ENCODE results near the gene TSPAN18.

Gene TSPAN18

DNA sequence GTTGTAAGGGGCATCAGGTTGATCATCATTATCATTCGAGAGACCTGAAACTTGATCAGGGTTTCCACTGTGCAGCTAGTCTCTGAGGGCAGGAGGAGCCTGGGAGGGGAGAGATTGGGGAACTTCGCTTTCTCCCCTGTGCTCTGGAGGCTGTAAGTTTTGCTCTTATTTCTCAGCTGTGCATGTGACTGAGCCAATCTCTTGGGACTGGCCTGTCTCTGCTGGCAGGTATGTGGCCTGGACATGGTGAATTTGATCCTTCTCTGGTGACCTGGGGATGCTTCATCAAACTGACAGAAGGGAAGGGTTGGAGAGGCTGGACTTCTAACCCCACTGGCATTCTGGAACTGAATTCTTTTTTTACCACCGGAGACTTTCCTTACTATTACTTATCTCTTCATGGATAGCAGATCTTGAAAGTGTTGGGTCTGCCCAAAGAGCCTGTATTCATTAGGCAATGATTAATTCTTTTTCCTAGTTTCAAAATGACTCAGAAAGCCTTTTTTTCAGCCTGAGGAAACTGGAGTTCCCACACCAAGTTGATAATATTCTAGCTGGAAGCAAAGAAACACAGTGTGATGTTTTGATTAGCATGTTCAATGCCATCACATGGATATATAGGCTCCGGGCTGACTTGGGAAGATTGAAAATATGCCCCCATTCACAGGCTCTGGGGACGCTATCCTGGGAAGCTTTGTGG is 36.5 kb downstream of the TSPAN18 start:
- no peak for DNase-seq

DNA sequence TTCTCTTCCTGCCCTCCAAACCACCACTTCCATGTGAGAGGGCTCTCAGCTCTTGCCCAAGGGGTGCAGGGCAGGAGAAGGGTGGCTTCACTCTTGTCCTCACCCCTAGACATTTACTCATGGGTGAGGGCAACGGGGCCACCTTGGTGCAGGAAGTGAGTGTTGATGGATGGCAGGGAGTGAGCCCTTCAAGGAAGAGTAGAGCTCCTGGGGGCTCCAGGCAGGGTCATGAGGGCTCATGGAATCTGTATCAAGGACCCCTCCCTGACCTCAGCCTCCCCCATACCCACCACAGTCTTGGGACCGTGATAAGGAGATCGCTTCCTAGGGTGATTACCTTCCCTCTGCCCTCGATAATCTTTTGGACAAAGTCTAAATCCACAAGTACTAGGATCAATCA is 37.8 kb downstream of the TSPAN18 start:
- DNase-seq: no peak

DNA sequence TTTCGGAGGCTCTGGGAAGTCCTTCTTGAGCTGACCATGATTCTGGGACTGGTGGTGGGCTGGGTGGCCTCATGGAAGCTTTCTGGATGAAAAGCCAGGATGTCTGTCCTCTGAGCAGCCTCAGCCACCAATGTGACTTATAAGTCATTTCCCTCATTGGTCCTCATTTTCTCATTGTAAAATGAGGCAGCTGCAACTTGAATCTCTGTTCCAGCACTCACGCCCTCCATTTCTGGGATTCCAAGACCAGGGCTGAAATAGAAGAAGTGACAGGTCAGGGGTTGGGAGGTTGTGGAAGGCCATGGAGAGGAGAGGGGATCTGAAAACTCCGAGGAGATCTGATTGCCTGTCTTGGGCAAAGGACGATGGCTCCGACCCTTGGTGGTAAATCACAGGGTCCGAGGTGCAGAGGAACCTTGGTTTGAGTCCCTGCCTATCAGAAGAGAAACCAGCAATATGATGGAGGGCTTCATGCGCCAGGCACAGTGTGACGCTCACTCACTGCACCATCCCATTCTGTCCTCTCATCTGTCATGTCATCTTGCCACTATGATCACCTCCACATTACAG is 38.3 kb downstream of the TSPAN18 start:
- no peak for DNase-seq

DNA sequence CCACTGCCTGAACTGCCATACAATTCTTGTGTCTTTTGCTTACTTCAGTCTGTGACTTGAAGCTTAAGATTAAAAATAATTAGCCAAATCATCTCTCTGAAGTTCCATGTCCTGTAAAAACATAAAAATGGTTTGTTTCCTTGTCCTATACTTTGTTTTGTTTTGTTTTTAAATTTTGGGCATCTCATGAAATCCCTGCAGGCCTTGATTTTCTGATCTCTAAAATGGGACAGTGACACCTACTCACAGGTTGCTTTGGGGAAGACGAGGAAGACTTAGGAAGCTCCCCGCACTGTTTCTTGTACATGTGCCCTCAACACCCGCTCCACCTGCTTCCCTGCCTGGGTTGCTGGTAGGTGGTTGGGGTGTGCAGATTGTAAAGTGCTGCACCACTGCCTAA is 38.9 kb downstream of the TSPAN18 start:
- DNase-seq: no peak

DNA sequence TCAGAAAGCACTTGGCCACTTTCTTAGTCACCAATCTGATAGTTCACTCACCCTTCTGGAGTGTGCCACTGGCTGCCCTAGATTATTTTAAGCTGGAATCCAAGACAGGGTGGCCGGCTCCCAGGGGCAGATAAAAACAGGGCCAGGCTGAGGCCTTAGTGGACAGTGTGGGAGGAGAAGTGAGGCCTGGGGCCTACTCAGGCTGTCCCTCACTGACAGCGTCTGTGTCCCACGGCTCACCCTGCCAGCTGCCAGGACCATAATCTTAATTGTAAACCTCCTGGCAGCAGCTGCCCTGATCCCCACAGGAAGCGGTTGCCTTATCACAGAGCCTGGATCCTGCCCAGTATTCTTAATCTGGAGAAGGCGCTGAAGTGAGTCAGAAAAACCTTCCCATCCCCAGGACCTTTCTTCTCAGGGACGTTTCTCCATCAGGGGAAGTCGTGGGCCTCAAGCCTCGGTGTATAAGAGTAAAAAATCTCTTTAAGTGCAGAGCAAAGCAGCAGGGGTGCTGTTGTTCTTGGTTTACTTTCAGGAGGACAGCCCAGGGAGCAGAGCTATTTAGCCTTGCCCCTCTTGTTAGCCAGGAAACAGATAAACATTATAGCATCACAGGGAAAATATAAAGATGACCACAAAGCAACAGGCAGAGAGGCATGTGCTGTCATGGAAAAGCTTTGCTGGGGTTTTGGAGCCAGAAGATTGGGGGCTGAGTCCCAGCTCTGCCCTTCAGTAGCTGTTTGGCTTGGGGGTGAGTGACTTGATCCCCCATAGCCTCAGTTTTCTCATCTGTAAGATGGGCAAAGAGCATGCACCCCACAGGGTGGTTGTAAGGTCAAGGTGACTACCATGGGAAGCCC is 39.6 kb downstream of the TSPAN18 start:
- no peak for DNase-seq

DNA sequence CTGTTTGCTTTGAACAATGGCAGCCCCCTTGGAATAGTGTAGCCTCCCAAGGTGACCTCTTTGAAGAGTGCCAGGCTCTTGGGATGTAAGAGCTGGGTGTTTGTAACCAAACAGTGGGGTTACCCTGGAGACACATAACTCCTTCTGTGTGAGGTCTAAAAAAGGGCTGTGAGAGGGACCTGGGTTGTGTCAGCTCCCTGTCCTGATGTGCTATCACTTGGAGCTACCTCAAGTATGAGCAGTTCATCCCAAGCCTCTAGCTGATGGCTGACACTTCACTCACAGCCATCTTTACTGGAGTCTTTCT is 40.2 kb downstream of the TSPAN18 start:
- no peak for DNase-seq

DNA sequence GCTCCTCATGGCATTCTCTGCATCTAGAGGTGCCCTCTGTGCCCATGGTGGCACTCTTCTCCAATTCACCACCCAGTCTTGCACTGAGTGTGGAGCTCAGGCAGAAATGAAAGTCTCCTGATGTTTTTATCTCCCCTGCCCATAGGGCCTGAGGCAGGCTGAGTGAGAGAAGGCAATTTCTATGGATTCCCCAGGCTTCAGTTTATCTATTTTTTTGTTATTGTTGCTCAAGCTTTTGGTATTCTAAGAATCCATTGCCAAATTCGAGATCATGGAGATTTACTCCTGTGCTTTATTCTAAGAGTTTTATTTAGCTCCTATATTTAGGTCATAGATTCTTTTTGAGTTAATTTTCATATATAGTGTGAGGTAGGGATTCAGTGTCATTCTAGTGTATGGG is 40.7 kb downstream of the TSPAN18 start:
- DNase-seq: no peak

DNA sequence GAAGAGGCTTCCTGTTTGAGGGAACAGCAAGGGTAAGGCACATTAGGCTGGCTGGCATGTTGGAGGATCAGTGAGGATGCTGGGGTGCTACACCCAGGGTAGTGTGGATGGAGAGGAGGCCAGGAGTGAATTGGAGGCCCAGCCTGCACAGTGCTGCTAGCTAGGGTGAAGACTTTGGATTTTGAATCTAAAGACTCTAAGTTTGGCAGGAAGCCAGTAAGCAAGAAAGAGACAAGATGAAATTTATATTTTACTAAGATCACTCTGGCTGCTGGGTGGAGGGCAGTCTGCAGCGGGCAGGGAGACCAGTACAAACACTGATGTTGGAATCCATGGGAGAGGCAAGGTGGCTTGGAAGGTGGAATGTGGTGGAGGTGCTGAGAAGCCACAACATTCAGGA is 43.6 kb downstream of the TSPAN18 start:
- no peak for DNase-seq

DNA sequence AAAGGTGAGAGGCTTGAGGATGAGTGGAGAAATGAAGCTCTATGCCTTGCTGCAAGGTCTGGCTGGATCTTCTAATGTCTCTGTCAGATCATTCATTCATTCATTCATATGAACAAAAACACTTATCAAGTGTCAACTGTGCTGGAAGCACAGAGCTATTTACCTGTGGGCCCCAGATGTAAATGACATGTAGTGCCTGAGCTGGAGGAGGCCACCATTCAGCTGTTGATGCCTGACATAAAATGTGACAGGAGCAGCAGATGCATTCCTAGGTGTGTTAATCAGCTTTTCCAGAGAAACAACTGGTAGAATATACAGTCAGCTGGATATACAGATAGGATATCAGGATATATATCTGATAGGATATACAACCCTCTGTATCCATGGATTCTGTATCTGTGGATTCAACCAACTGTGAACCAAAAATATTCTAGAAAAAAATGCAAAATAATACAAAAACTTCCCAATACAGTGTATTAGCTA is 44.5 kb downstream of the TSPAN18 start:
- no peak for DNase-seq

DNA sequence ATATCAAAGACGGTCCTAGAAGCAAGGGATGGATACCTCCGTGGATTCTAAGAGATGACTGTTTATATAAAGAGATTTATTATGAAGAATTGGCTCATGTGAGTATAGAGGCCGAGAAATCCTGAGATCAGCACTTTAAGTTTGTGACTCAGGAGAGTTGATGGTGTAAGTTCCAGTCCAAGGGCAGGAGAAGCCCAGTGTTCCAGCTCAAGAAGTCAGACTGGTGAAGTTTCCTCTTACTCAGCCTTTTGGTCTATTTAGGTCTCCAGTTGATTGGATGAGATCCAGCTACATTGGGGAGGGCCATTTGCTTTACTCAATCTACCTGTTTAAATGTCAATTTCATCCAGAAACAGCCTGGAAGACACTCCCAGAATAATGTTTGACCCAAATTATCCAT is 45.1 kb downstream of the TSPAN18 start:
- no peak for DNase-seq

DNA sequence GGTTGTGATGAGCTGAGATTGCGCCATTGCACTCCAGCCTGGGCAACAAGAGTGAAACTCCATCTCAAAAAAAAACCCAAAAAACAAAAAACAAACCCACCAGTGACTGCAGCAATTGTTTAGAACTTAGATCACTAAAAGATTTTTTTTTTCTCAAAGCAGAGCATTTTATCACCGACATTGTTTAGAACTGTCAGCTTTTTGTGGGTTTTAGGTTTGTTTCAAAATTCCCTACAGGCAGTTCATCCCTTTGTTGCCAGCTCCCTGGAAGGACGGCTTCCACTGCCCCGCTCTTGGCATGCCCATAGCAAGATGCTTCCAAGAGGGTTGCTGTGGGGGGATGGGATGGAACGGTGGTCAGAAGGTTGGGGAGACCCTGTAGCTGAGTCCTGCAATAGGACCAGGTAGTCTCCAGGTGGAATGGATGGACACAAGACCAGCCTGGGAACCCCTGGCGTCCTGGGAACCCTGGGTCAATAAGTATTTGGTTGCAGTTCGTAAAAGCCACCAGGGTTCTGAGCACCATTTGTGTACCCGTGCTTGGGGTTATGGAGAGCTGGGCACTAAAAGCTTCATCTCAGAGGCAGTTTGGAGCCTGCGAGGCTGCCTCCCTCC is 46.7 kb downstream of the TSPAN18 start:
- DNase-seq: no peak

DNA sequence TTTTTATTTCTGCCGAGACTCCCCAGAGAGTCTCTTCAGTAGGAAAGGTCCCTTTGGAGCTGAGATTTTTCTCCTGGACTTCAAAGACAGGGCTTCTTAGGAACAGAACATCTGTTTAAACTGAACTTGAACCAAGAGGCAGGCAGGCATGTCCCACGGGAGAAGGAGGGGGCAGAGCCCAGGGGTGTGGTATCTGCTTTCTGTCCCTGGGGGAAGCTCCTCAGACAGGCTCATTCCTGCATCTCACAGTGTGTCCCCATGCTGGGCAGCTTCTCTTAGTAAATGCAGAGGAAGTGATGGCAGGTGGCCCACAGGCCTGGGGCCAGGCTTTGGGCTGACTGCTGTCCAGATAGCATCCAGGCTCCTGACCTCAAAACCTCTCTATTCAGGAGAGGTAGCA is 47.3 kb downstream of the TSPAN18 start:
- DNase-seq: no peak

DNA sequence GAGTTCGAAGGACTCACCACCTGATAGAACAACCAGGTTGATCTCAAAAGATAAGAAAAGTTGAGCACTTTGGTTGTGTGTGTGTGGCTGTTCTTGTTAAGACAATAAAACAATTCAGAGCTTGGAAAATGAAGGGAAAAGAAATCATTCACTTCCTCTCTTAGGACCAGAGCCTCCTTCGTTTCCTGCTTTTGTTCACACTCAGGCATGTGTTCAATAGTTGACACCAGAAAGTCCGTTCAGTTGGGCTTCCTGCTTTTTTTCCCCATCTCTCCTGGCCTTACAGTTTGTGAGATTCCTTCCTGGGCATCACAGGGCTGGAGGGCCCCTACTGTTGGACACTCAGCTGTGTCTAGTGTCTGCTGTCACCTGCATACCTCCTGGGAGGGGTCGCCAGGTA is 48.0 kb downstream of the TSPAN18 start:
- no peak for DNase-seq

DNA sequence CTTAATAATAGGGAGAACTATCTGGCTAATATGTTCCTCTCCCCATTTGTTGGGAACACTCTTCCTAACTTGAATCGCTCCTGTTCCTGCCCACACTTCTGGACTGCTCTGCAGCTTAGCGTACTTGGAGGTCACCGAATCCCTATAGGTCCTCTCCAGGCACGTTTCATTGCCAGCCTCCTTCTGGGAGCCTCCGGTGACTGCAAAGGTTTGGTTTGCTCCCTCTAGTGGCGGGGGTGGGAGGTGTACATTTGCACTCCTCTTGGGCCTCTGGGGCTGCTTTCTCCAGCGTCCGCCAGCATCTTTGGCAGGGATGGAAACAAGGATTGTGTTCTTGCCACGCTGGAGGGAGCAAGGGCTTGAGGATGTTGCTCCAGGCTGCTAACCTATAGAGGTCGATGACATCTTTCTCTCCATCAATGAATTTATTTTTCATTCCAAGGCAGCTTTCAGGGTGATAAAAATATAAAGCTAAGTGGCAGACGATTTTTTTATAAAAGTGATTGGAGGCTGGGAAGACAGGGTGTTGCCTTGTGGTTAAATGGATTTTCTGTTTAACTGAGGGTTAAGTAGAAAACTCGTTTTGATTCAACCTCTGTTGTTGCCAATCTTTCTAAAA is 48.7 kb downstream of the TSPAN18 start:
- no peak for DNase-seq

DNA sequence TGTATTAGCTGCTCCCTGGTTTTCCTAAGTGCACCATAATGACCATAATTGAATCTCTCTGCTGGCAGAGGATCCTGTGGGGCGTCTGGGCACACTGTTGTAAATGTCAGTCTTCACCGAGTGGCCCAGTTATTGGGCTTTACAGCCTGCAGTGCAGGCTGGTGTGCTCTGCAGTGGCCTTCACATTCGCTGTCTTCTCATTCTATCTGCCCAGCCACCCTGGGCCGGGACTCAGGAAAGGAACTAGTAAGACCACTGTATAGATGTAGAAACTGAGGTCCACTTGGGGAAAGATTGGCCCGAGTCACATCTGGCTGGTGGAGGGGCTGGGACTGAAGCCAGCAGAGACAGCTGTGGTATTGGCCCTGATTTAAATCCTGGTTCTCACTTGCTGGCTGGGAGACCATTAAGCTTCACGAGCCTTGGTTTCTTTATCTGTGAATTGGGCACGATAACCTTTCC is 49.3 kb downstream of the TSPAN18 start:
- DNase-seq: no peak

DNA sequence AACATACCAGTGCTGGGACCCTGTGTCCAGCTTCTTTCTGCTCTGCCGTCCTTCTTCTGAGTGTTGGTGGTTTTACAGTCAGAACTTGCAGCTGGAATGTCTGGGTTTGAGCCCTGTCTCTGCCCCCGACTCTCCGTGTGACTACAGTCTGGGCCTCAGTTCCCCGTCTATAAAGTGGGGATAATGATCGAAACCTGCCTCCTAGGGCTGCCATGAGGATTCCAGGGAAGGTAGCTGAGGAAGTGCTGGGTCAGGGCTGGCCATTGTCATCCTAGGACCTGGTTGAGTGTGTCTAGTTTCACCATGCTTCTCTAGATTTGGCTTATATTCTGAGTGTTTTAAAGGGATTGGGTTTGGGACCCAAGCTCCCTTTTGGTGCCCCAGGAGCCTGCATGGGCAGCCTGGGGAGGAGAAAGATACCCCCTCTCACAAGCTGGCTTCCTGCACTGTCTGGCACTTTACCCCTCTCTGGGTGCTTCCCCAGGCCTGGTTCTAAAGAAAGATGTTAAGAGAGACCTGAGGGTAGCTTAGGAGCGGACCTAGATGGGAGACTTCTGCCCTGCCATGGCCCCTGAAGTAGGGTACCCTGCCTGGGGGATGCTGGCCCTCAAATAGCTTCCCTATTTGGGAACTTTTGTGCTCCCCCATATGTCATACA is 49.9 kb downstream of the TSPAN18 start:
- no peak for DNase-seq

DNA sequence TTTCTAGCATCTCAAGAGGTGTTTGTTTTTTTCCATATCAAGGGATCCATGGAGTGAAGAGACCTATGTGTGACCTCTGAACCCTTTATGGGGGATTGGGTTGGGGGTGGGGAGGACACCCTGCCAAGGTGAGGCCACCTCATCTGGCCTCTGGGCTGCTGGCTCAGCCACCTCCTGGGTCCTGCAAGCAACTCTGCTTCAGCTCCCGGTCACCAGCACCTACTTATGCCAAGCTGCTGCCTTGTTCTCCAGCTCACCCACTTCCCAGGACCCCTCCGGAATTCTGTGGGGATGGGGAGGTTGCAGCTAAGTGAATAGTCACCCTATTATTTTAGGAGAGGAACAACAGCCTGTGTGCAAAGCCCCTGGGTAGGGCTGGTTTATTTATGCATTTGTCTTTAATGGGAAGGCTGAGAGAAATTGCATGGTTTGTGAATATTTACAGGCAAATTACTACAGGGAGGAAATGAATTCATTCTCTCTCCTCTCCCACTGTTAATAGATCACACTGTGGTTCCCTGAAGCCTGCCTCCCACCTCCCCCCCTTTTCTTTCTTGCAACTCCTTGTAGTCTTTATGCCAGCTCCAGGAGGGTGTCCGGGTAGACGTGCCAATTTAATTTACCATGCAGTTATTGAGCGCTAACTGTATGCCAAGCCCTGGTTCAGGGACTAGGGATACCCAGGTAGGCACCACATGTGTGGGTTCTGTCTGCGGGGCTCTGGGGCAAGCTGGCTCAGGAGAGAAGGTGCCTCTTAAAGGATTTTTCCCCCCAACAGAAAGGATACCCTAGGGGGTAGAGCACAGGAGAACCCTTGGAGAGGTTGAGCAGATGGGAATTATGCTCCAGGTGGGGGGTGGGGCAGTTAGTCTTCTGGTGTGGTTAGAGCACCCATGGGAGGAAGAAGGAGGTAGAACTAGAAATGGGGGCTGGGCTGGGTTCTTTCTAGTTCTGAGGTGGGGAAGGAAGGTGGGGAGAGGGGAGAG is 50.7 kb downstream of the TSPAN18 start:
- DNase-seq: no peak

DNA sequence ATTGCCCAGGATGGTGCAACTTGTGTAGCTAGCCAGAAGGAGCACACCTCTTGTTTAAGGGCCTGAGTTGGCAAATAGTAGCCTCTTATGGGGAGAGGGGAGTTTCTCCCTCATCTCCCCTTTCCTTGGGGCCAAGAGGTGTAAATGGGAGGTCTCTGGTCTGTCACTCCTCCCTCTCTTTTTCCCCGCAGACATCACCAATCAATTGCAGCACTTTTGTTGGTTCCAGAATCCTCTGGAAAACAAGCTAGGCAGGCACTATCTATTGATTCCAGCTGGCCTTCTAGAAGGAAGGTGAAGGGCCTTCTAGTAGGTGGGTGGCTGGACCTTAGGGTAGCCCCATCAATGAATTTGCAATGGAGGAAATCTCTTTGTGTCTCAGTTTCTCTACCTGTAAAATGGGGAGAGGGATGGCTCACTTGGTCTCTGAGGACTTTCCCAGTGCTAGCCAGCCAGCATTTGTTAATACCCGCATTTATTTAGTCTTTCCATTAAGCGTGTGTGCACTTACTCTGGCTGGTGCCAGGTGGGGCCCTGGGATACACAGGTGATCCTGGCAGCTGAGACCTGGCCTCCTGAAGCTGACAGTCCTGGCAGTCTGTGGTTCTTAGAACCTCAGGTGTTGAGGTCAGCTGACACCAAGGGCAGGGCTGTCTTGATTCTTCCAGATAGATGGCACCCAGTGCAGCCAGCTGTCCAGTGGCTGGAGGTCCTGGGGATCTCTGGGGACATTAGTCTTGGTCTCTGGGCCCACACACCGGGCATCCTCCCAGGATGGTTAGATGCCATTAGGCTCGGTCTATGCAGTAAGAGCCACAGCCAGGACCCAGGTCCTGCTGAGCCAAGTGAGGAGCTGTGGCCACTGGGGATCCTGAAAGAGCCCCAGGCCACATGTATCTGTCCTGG is 51.7 kb downstream of the TSPAN18 start:
- no peak for DNase-seq

DNA sequence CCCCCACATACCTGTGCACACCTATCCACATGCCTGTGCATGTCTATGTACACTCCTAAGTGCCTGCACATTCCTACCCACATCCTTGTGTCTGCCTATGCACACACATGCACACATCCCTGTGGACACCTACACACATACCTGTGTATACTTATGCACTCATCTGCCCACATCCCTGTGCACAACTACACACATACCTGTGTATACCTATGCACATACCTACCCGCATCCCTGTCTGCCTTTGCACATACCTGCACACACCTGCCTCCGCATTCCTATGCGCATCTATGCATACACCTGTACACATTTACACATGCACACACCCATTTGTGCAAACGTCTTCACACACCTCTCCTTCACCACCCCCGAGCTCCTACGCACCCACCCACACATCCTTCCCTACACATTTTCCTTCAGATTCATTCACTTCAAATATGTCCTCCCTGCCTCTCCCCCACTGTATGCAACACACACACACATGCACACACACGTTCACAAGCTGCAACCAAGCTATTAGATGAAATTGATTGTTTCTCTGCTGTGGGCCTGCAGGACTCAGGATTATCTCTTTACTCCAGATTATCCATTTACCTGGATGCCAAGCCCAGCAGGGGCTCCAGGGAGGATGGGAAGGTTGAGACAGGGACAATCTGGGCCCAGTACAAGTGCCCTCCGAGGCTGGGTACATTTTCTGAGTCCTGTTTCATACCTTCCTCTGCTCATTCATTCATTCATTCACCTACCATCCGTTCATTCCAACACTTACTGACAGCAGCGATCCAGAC is 53.2 kb downstream of the TSPAN18 start:
- DNase-seq: no peak
